Large intestine (tissue), 3 donors: ENCODE measurements around the gene FRMD3. TPM values are rescaled to one million over a fixed set of nuclear protein-coding genes. Genes with fewer than 3 reads are reported as not detected.
"Not testable (repeated sequence)": the region's sequence is repeated elsewhere in the genome, so short reads cannot be mapped to it uniquely, and the experiment has no call there.

Experiments
- DNase-seq, 2 donors: peaks; one replicate each; pipeline versions ENCODE4 v3.0.0 to v3.0.0-alpha.2; 2013
- H3K27ac ChIP-seq: one replicate; pipeline ENCODE4 v1.5.1; 2013; ENCODE audit warnings: low read length
- H3K27me3 ChIP-seq: 2 replicates; pipeline ENCODE4 v1.6.1; 2013; ENCODE audit warnings: low read length; ENCODE audit not compliant: control insufficient read depth, insufficient read depth
- H3K36me3 ChIP-seq: 2 replicates; pipeline ENCODE4 v1.6.1; 2013; ENCODE audit warnings: low read length; ENCODE audit not compliant: control insufficient read depth, insufficient read depth
- H3K4me1 ChIP-seq: one replicate; pipeline ENCODE4 v1.6.1; 2013; ENCODE audit warnings: low read length; ENCODE audit not compliant: control insufficient read depth, insufficient read depth
- H3K4me3 ChIP-seq: one replicate; pipeline ENCODE4 v1.5.1; 2013; ENCODE audit warnings: low read length
- H3K9me3 ChIP-seq: one replicate; pipeline ENCODE4 v1.6.1; 2013; ENCODE audit warnings: mild to moderate bottlenecking, low read depth, low read length, moderate library complexity; ENCODE audit not compliant: control insufficient read depth
- WGBS: methylation state at CpG from one replicate; pipeline ENCODE4 v1.1.5; 2013; ENCODE audit warnings: low lambda C conversion rate; ENCODE audit not compliant: insufficient coverage; 5-methylcytosine and 5-hydroxymethylcytosine counted together
- polyA plus RNA-seq: library from polyadenylated mRNA; unstranded; fragments of 120-200 nt; gene quantifications from one replicate; pipeline ENCODE4 v1.2.1, GENCODE V29; 2013

Gene FRMD3
- polyA plus RNA-seq, 1 donor = 4.4 TPM

DNA sequence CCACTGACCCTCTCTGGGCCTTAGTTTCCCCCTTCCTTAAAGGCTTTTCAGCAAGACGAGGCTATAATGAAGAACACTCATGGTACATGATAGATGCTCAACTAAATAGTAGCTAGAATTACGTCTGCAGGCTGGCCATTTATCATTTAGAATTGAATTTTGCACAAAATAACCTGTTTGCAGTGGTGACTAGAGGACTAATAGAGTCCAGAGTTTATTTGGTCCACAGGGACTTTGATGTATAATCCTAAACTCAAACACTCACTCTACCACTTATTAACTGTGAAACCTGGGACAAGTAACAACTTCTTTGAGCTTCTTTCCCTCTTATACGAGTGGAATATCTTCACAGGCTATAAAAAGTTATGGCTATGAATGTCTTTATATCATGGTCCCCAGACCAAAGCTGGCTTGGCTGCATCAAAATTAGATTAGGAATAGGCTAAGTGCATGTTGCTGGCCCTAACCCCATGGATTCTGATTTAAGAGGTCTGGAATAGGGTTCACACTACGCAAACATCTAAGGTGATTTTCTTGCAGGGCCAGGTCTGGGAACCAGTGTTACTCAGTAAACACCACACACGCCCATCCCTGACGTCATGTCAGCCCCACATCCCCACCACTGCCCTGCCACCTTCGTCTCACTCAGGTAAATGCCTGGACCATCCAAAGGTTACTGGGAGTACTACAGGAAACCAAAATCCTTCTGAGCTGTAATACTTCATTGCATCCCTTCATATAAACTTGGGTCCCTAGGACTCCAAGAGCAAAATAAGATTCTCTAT, 150.6 kb downstream of the FRMD3 start:
- DNase-seq = no peak
- no peak overlapping the region for H3K27ac ChIP-seq
- H3K27me3 ChIP-seq = no peaks in the 10 kb centered on the region
- no peak overlapping the region for H3K4me3 ChIP-seq
- no CpG with 5 or more reads among the region's 7 CpGs for WGBS
- no peaks in the 10 kb centered on the region for H3K9me3 ChIP-seq
- H3K36me3 ChIP-seq = no peaks in the 10 kb centered on the region
- H3K4me1 ChIP-seq = peaks cover 8% of the 10 kb centered on the region

- Histone ChIP-seq H3K9me3 (no peaks in the 10 kb centered on the region), H3K4me1 (no peaks in the 10 kb centered on the region)
- no peak for DNase-seq
Measured at GRCh38 chr9:83385317-83385716, 152.9 kb downstream of the FRMD3 start.

GRCh38 chr9:83384214-83384613, 154.0 kb downstream of the FRMD3 start:
- no peak overlapping the region for H3K27ac ChIP-seq
- H3K9me3 ChIP-seq = no peaks in the 10 kb centered on the region
- no CpG with 5 or more reads among the region's 3 CpGs for WGBS
- no peaks in the 10 kb centered on the region for H3K27me3 ChIP-seq
- DNase-seq = no peak
- no peaks in the 10 kb centered on the region for H3K4me1 ChIP-seq
- H3K4me3 ChIP-seq = no peak overlapping the region
- no peaks in the 10 kb centered on the region for H3K36me3 ChIP-seq

More at GRCh38 chr9:83385317-83385716, 152.9 kb downstream of the FRMD3 start:
- WGBS = no CpG with 5 or more reads among the region's 2 CpGs
- no peaks in the 10 kb centered on the region for H3K27me3 ChIP-seq
- no peaks in the 10 kb centered on the region for H3K36me3 ChIP-seq
- no peak overlapping the region for H3K4me3 ChIP-seq
- H3K27ac ChIP-seq = no peak overlapping the region

DNA sequence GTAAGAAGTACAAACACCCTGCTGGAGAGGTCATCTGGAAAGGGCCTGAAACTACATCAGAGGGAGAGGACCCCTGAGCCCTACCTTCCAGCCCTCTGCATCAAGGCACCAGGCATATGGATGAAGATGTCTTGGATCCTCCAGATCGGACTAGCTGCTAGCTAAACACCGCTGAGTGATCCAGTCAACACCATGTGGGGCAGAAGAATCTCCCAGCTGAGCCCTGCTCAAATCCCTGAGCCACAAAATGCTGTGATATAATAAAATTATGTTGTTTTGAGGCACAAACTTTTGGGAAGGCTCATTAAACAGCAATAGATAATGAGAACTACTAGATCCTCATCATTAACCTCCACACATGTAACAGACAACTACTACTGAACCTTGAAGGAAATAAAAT, 155.2 kb downstream of the FRMD3 start:
- no peaks in the 10 kb centered on the region for H3K36me3 ChIP-seq
- H3K9me3 ChIP-seq = no peaks in the 10 kb centered on the region

DNA sequence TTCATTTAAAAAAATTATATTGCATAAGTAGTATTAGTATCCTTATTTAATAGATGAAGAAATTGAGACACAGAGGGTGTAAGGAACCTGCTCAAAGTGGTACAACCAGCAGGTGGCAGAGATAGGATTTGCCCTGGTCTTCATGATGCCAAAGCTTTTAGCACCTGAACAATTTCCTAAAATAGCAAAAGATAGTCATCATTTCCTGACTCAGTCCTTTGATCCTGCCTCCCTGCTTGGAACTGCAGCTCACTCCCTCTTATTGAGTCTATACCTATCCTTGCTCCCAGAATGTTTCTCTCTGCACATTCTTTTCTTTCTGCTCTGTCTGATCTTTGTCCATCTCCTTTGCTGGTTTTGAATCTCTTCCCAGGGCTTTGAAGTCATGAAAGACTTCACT, 155.8 kb downstream of the FRMD3 start:
- Histone ChIP-seq H3K9me3 (no peaks in the 10 kb centered on the region), H3K27ac (no peak overlapping the region), H3K4me1 (no peaks in the 10 kb centered on the region), H3K4me3 (no peak overlapping the region), H3K36me3 (no peaks in the 10 kb centered on the region), H3K27me3 (no peaks in the 10 kb centered on the region)
- no peak for DNase-seq

More for the DNA sequence above, 155.2 kb downstream of the FRMD3 start:
- WGBS = no CpG with 5 or more reads among the region's 2 CpGs
- Histone ChIP-seq H3K27ac (no peak overlapping the region), H3K27me3 (no peaks in the 10 kb centered on the region), H3K4me1 (no peaks in the 10 kb centered on the region), H3K4me3 (no peak overlapping the region)
- no peak for DNase-seq

DNA sequence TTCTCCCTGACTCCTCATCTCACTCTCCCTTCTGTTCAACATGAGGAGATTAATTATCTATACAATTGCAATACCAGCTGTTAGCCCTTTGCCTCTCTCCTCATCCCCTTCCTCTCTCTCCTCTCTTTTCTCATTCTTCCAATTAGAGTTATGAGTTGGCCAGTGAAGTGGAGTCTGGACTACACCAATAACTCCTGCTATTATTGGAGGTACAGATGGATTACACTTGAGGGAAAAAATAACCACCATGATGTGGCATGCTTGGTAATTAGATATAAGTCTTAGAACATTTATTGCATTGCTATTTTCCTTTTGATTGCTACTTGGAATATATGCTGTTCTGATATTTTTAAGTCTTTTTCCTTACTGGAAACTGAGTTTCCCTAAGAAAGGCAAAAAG, 159.2 kb downstream of the FRMD3 start:
- Histone ChIP-seq H3K9me3 (no peaks in the 10 kb centered on the region), H3K36me3 (no peaks in the 10 kb centered on the region), H3K4me1 (no peaks in the 10 kb centered on the region), H3K27ac (no peak overlapping the region), H3K4me3 (no peak overlapping the region), H3K27me3 (no peaks in the 10 kb centered on the region)
- no peak for DNase-seq

DNA sequence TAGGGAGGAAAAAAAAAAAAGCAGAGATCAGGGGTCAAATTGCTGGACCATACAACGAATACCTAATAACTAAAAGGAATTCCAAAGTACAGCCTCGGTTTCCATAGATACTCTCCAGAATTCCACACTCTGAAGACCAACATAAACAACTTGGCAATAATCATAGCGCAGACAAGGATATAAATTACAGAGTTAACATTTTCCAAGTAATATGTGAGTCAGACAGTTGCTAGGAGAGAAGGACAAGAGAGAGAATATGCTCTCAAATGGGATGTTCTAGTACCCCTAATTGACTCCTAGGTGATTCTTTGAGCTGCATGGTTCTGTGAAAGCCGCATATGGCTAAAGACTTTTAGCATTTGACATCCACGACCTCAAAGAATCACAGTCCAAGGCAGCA, 165.2 kb downstream of the FRMD3 start:
- no peak overlapping the region for H3K27ac ChIP-seq
- no peaks in the 10 kb centered on the region for H3K36me3 ChIP-seq
- WGBS = 80% methylated on average over 1 of the region's 5 CpGs
- H3K27me3 ChIP-seq = no peaks in the 10 kb centered on the region
- no peaks in the 10 kb centered on the region for H3K4me1 ChIP-seq
- DNase-seq = no peak
- H3K9me3 ChIP-seq = no peaks in the 10 kb centered on the region
- no peak overlapping the region for H3K4me3 ChIP-seq

DNA sequence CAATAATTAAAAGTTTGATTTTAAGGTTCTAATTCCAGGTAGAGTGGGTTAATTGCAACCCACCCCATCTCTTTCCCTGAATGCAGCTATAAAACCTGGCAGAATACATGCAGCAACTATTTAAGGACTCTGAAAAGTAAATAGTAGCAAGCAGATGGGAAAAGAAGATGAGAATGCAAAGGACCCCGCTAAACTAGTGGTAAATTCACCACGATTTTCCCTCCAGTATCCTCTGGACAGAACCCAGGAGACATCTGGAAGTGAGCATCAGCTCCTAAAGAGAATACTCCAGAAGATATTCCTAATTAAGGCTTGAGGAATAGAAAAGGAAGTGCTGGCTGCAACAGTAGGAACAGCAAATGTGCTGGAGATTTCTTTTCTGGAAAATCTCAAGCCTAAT, 170.9 kb downstream of the FRMD3 start:
- Histone ChIP-seq H3K36me3 (no peaks in the 10 kb centered on the region), H3K27me3 (no peaks in the 10 kb centered on the region), H3K9me3 (no peaks in the 10 kb centered on the region), H3K4me1 (no peaks in the 10 kb centered on the region), H3K4me3 (no peak overlapping the region), H3K27ac (no peak overlapping the region)
- no peak for DNase-seq
- WGBS = no CpG with 5 or more reads among the region's 2 CpGs

- no peak for DNase-seq
- H3K9me3 ChIP-seq = no peaks in the 10 kb centered on the region
Measured at GRCh38 chr9:83362341-83362995, 175.7 kb downstream of the FRMD3 start.

GRCh38 chr9:83359039-83359438, 179.2 kb downstream of the FRMD3 start:
- H3K27ac ChIP-seq = no peak overlapping the region
- WGBS = no CpG with 5 or more reads among the region's 3 CpGs

More at GRCh38 chr9:83362341-83362995, 175.7 kb downstream of the FRMD3 start:
- no peak overlapping the region for H3K27ac ChIP-seq
- H3K4me3 ChIP-seq = no peak overlapping the region
- H3K36me3 ChIP-seq = no peaks in the 10 kb centered on the region
- H3K27me3 ChIP-seq = no peaks in the 10 kb centered on the region
- H3K4me1 ChIP-seq = no peaks in the 10 kb centered on the region

GRCh38 chr9:83358493-83358892, 179.7 kb downstream of the FRMD3 start:
- H3K4me1 ChIP-seq, H3K9me3 ChIP-seq, H3K27me3 ChIP-seq, DNase-seq, H3K27ac ChIP-seq, H3K4me3 ChIP-seq, H3K36me3 ChIP-seq: not testable (repeated sequence)
- no CpG with 5 or more reads among the region's 4 CpGs for WGBS

More at GRCh38 chr9:83359039-83359438, 179.2 kb downstream of the FRMD3 start:
- Histone ChIP-seq H3K4me3 (no peak overlapping the region), H3K27me3 (no peaks in the 10 kb centered on the region), H3K9me3 (no peaks in the 10 kb centered on the region), H3K4me1 (no peaks in the 10 kb centered on the region), H3K36me3 (no peaks in the 10 kb centered on the region)
- DNase-seq = no peak
